ENCODE measurements around the gene ALG14. TPM values are rescaled to one million over a fixed set of nuclear protein-coding genes. Genes with fewer than 3 reads are reported as not detected.
A peak's percentile ranks its signal among the peaks of the same experiment; 100 is the strongest.

The ALG14 gene
- total RNA-seq, 2 donors from 2014 or later: 11.4 to 19.4 TPM

- TF ChIP-seq CTCF (IDR thresholded peaks at IDR 0.05): no peak
- Histone ChIP-seq H3K9ac (ENCODE audit: low read depth in 2 of 2, low read length in 2 of 2) (peak within 1 kb of the TSS; percentile 74 to 98), H3K4me3 (peak within 1 kb of the TSS; percentile 74), H3K9me3 (no peaks in the 10 kb centered on the region), H3K4me1 (no peaks in the 10 kb centered on the region), H3K36me3 (no peaks in the 10 kb centered on the region), H3K27me3 (no peaks in the 10 kb centered on the region), H3K27ac (peak within 1 kb of the TSS; percentile 98)
- intact Hi-C loops (cut with DNase I): loop anchor here (5.0 kb wide), 1 partner anchor 65 kb away; no protein-coding TSS in a partner anchor
- peak; percentile 93 for DNase-seq
Observed at GRCh38 chr1:94926915-94927404, 145.8 kb downstream of the ALG14 start, which contains the start of gene CNN3. Gene CNN3, minus strand, starts transcription at chr1:94927110. Its CDS starts 216 bp downstream, at chr1:94926894.

- intact Hi-C loops (cut with DNase I): loop anchor here (5.0 kb wide), 1 partner anchor 64 kb away; no protein-coding TSS in a partner anchor
- TF ChIP-seq CTCF (IDR thresholded peaks at IDR 0.05): peak; percentile 44
- Histone ChIP-seq H3K9ac (ENCODE audit: low read depth in 2 of 2, low read length in 2 of 2) (peak overlapping the region; percentile 64 to 98), H3K36me3 (no peaks in the 10 kb centered on the region), H3K9me3 (no peaks in the 10 kb centered on the region), H3K27me3 (no peaks in the 10 kb centered on the region), H3K27ac (peak overlapping the region; percentile 98), H3K4me1 (no peaks in the 10 kb centered on the region), H3K4me3 (peak overlapping the region; percentile 74)
- DNase-seq: peak; percentile 60
Observed at GRCh38 chr1:94926126-94926914, 146.4 kb downstream of the ALG14 start.

GRCh38 chr1:94925561-94926125 is 147.1 kb downstream of the ALG14 start:
- Histone ChIP-seq H3K4me3 (peak overlapping the region; percentile 74), H3K27ac (peak overlapping the region; percentile 98), H3K27me3 (no peaks in the 10 kb centered on the region), H3K9ac (ENCODE audit: low read depth in 2 of 2, low read length in 2 of 2) (peak overlapping the region; percentile 64 to 98), H3K4me1 (peaks cover under 1% of the 10 kb centered on the region), H3K9me3 (no peaks in the 10 kb centered on the region), H3K36me3 (no peaks in the 10 kb centered on the region)
- intact Hi-C loops (cut with DNase I): loop anchor here (5.0 kb wide), 1 partner anchor 63 kb away; no protein-coding TSS in a partner anchor
- TF ChIP-seq CTCF (IDR thresholded peaks at IDR 0.05): no peak
- DNase-seq: peak; percentile 76

GRCh38 chr1:94925004-94925403 is 147.7 kb downstream of the ALG14 start:
- Histone ChIP-seq H3K9me3 (no peaks in the 10 kb centered on the region), H3K36me3 (no peaks in the 10 kb centered on the region), H3K27ac (peak overlapping the region; percentile 98), H3K27me3 (no peaks in the 10 kb centered on the region), H3K9ac (ENCODE audit: low read depth in 2 of 2, low read length in 2 of 2) (peak overlapping the region; percentile 64 to 98), H3K4me3 (peak overlapping the region; percentile 74), H3K4me1 (peaks cover 6% of the 10 kb centered on the region)
- no peak for TF ChIP-seq CTCF (IDR thresholded peaks at IDR 0.05)
- DNase-seq: no peak
- intact Hi-C loops (cut with DNase I): loop anchor here (5.0 kb wide), 1 partner anchor 63 kb away; no protein-coding TSS in a partner anchor

Other genes starting within 250 kb of the ALG14 start
- gene CNN3, start 145.8 kb downstream of the ALG14 start, total RNA-seq: 100 to 1,000 TPM; 117 to 164 TPM
- gene TLCD4, start 44.4 kb upstream of the ALG14 start, total RNA-seq: 10 to 100 TPM; 28.3 to 46.0 TPM
- gene RWDD3, start 161.3 kb upstream of the ALG14 start, total RNA-seq: 10 to 100 TPM; 12.9 to 22.0 TPM

Measured in colonic mucosa (tissue), 4 donors.